A549 treated with AZD9567 at 1 μM for 4 hours (cell line): Measurements from ENCODE around the gene SENP3. TPM values are rescaled to one million over a fixed set of nuclear protein-coding genes. Genes with fewer than 3 reads are reported as not detected.

ENCODE experiments used
- total RNA-seq: library from RNA; stranded (reverse); fragments of 200-300 nt; extraction: Qiagen RNA extraction; gene quantifications from 5 replicates; pipeline ENCODE4 v1.2.3, GENCODE V29; 2022; ENCODE audit not compliant: insufficient read depth

Gene SENP3
- total RNA-seq, result 70.1 to 96.6 TPM (median 91.7 TPM) in 5 replicates

GRCh38 chr17:7561589-7562207 lies at the start of gene SENP3:
TSS of gene SENP3 (plus strand) at chr17:7561919. CDS start at chr17:7563077, 1,158 bp downstream.

GRCh38 chr17:7548585-7549400 lies 12.9 kb upstream of the SENP3 start, which contains the start of gene TNFSF12:
TSS of gene TNFSF12 (plus strand) at chr17:7549058. CDS start at chr17:7549154, 96 bp downstream.

GRCh38 chr17:7558544-7559319 lies 3.0 kb upstream of the SENP3 start, which contains the start of gene TNFSF13:
TSS of gene TNFSF13 (plus strand) at chr17:7558750. CDS start at chr17:7559040, 290 bp downstream.

DNA sequence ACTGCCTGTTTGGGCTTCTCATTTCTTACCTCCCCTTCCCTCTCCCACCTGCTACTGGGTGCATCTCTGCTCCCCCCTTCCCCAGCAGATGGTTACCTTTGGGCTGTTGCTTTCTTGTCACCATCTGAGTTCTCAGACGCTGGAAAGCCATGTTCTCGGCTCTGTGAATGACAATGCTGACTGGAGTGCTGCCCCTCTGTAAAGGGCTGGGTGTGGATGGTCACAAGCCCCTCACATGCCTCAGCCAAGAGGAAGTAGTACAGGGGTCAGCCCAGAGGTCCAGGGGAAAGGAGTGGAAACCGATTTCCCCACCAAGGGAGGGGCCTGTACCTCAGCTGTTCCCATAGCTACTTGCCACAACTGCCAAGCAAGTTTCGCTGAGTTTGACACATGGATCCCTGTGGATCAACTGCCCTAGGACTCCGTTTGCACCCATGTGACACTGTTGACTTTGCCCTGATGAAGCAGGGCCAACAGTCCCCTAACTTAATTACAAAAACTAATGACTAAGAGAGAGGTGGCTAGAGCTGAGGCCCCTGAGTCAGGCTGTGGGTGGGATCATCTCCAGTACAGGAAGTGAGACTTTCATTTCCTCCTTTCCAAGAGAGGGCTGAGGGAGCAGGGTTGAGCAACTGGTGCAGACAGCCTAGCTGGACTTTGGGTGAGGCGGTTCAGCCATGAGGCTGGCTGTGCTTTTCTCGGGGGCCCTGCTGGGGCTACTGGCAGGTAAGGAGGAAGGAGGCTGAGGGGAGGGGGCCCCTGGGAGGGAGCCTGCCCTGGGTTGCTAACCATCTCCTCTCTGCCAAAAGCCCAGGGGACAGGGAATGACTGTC lies 17.5 kb downstream of the SENP3 start, which contains the start of gene CD68:
Gene CD68, plus strand, starts transcription at position 638 of the 833 bp plus-strand sequence. Its CDS starts 40 bp downstream, at position 678.

DNA sequence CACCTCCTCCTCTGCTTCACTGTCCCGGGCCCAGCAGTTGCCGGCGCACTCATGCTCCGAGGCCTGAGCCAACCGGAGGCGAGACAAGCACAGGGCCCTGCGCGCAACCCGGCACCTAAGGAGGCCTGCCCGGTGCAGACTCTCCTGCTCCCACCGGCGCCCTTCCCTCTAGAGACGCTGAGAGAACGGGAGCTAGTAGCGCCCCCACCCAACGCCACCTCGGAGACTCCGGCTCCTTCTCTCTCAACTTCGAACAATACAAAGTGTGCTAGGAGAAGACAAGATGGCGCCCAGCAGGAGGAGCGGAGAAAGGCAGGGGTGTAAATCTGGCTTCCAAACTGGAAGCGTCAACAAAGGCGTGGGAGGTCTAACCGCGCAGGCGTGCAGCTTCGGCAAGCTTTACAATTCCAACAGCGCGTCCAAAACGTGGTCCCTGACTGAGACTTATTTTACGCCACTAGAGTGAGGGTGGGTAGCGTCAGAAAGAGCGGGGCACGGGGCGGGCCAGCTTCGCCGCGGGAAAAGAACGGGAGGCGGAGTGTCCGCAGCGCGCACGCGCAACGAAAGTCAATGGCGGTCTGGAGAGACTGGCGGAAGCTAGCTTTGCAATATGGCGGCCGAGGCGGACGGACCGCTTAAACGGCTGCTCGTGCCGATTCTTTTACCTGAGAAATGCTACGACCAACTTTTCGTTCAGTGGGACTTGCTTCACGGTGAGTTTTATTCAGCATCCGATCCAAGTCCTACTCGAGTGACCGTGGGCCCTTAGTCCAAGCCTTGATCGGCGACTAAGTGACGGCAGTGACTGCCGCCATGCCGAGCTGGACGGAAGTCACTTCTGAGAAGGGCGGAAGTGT lies 21.8 kb downstream of the SENP3 start, which contains the start of gene MPDU1:
Gene MPDU1, plus strand, starts transcription at position 600 of the 857 bp plus-strand sequence. Its CDS starts 11 bp downstream, at position 611.

GRCh38 chr17:7589891-7590691 lies 28.4 kb downstream of the SENP3 start, which contains the start of gene SOX15:
TSS of gene SOX15 (minus strand) at chr17:7590094. CDS start at chr17:7589676, 418 bp downstream.

DNA sequence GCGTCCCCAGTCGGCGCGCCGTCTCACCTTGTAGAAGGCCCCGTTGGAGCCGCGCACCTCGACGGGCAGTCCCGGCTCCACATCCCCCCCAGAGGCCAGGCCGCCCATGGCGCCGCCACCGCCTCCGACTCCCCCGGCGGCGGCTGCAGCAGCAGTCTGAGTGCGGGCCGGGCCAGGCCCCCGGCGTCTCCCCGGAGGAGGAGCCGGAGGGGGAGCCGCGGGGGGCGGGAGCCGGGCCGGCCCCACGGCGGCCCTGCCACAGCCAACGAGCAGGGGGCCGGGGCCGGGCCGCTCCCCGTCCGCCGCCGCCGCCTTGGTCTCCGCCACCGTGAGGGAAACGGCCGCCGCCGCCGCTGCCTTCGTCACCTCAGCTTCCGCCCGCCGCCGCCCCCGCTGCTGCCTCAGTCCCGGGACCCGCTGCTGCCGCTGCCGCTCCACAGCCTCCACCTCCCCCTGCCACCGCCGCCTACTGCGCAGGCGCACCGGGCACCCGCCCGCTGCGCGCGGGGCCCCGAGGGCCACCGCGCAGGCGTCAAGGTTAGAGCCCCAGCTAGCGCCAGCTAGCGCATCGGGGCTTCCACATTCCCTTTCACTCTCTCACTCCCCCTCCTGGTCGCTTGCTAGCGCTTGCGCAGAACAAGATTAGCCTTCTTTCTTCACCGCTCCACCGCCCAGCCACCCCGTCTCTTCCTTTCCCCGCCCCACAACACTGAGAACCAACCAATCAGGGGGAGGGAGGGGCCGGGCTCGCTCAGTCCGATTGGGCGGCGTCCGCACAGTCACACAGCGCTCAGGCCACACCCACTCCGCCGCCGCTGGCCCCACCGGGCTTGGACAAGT lies 52.9 kb downstream of the SENP3 start, which contains the start of gene FXR2:
Gene FXR2, minus strand, starts transcription at position 473 of the 840 bp plus-strand sequence. Its CDS starts 365 bp downstream, at position 108.

Other genes starting within 250 kb of the SENP3 start
- gene GPS2, start 246.6 kb upstream of the SENP3 start, total RNA-seq, result 91.5 to 113 TPM (median 108 TPM) in 5 replicates
- gene NEURL4, start 232.6 kb upstream of the SENP3 start, total RNA-seq, result 30.5 to 37.6 TPM (median 36.4 TPM) in 5 replicates
- 2.1 to 5.5 TPM (median 3.9 TPM) in 4 of 5 replicates, not detected in the other for gene ACAP1, start 225.4 kb upstream of the SENP3 start, total RNA-seq
- 10.3 to 15.0 TPM (median 13.0 TPM) in 5 replicates for gene KCTD11, start 209.8 kb upstream of the SENP3 start, total RNA-seq
- gene TMEM95, start 206.8 kb upstream of the SENP3 start, total RNA-seq, result not detected in 5 replicates
- 1.4 to 1.7 TPM (median 1.6 TPM) in 5 replicates for gene TNK1, start 180.8 kb upstream of the SENP3 start, total RNA-seq
- 36.1 to 44.4 TPM (median 40.5 TPM) in 5 replicates for gene PLSCR3, start 167.4 kb upstream of the SENP3 start, total RNA-seq
- 181 to 231 TPM (median 208 TPM) in 5 replicates for gene TMEM256, start 157.8 kb upstream of the SENP3 start, total RNA-seq
- 12.4 to 20.9 TPM (median 18.3 TPM) in 5 replicates for gene NLGN2, start 154.1 kb upstream of the SENP3 start, total RNA-seq
- 0.08 TPM in 2 of 5 replicates, not detected in the others for gene SPEM1, start 141.6 kb upstream of the SENP3 start, total RNA-seq
- gene SPEM2, start 136.3 kb upstream of the SENP3 start, total RNA-seq, result 0.05 to 0.07 TPM (median 0.05 TPM) in 3 of 5 replicates, not detected in the others
- gene SPEM3, start 133.1 kb upstream of the SENP3 start, total RNA-seq, result 0.02 to 0.06 TPM (median 0.02 TPM) in 3 of 5 replicates, not detected in the others
- gene TMEM102, start 126.5 kb upstream of the SENP3 start, total RNA-seq, result 7.5 to 12.0 TPM (median 11.6 TPM) in 5 replicates
- 0.67 to 1.3 TPM (median 0.74 TPM) in 4 of 5 replicates, not detected in the other for gene FGF11, start 122.4 kb upstream of the SENP3 start, total RNA-seq
- 5.7 to 17.4 TPM (median 8.1 TPM) in 5 replicates for gene CHRNB1, start 116.9 kb upstream of the SENP3 start, total RNA-seq
- 17.6 to 21.8 TPM (median 20.5 TPM) in 5 replicates for gene ZBTB4, start 82.3 kb upstream of the SENP3 start, total RNA-seq
- not detected in 5 replicates for gene SLC35G6, start 80.5 kb upstream of the SENP3 start, total RNA-seq
- 74.1 to 103 TPM (median 95.9 TPM) in 5 replicates for gene POLR2A, start 77.6 kb upstream of the SENP3 start, total RNA-seq
- gene TNFSF12, start 12.9 kb upstream of the SENP3 start, total RNA-seq, result 7.1 to 11.8 TPM (median 9.9 TPM) in 5 replicates
- gene TNFSF13, start 3.2 kb upstream of the SENP3 start, total RNA-seq, result 0.40 to 0.92 TPM (median 0.66 TPM) in 4 of 5 replicates, not detected in the other
- gene CD68, start 17.7 kb downstream of the SENP3 start, total RNA-seq, result 23.5 to 28.8 TPM (median 28.1 TPM) in 5 replicates
- gene MPDU1, start 21.9 kb downstream of the SENP3 start, total RNA-seq, result 112 to 167 TPM (median 117 TPM) in 5 replicates
- 0.17 to 0.42 TPM (median 0.28 TPM) in 4 of 5 replicates, not detected in the other for gene SOX15, start 28.2 kb downstream of the SENP3 start, total RNA-seq
- gene FXR2, start 53.0 kb downstream of the SENP3 start, total RNA-seq, result 59.1 to 61.9 TPM (median 61.2 TPM) in 5 replicates
- 51.0 to 90.6 TPM (median 82.1 TPM) in 5 replicates for gene SAT2, start 65.9 kb downstream of the SENP3 start, total RNA-seq
- gene SHBG, start 68.2 kb downstream of the SENP3 start, total RNA-seq, result 0.47 to 1.00 TPM (median 0.70 TPM) in 4 of 5 replicates, not detected in the other
- gene ATP1B2, start 89.0 kb downstream of the SENP3 start, total RNA-seq, result 0.19 to 0.26 TPM (median 0.24 TPM) in 4 of 5 replicates, not detected in the other
- 42.8 to 46.9 TPM (median 44.9 TPM) in 5 replicates for gene TP53, start 125.6 kb downstream of the SENP3 start, total RNA-seq
- 39.9 to 45.3 TPM (median 43.7 TPM) in 5 replicates for gene WRAP53, start 126.6 kb downstream of the SENP3 start, total RNA-seq
- gene EFNB3, start 143.3 kb downstream of the SENP3 start, total RNA-seq, result 1.1 to 2.2 TPM (median 1.3 TPM) in 5 replicates
- gene DNAH2, start 155.8 kb downstream of the SENP3 start, total RNA-seq, result 0.03 to 0.10 TPM (median 0.05 TPM) in 3 of 5 replicates, not detected in the others